SK-N-SH treated with all-trans-retinoic acid at 6 μM for 48 hours (cell line): ENCODE measurements around the gene ACTL10.

ENCODE experiments used
- ARNTL ChIP-seq: fragments of 450-650 bp; formaldehyde crosslinking; IDR thresholded peaks from 2 replicates; pipeline ENCODE4 v1.5.0; 2020; ENCODE audit warnings: low read depth, mild to moderate bottlenecking, moderate library complexity, borderline replicate concordance
- BACH2 ChIP-seq: fragments of 250-450 bp; sonication (Bioruptor Pico); IDR thresholded peaks from 2 replicates; pipeline ENCODE4 v1.9.0; 2021; ENCODE audit warnings: mild to moderate bottlenecking, borderline replicate concordance
- CSDC2 ChIP-seq: fragments of 250-450 bp; sonication (Bioruptor Pico); IDR thresholded peaks from 2 replicates; pipeline ENCODE4 v1.5.0; 2020; ENCODE audit warnings: mild to moderate bottlenecking, moderate library complexity
- RARB ChIP-seq: fragments of 250-450 bp; sonication (Bioruptor Pico); IDR thresholded peaks from 2 replicates; pipeline ENCODE4 v1.8.0; 2021; ENCODE audit warnings: mild to moderate bottlenecking, moderate library complexity
- SNAI2 ChIP-seq: fragments of 250-450 bp; sonication (Bioruptor Pico); IDR thresholded peaks from 2 replicates; pipeline ENCODE4 v1.5.0; 2020; ENCODE audit warnings: mild to moderate bottlenecking, moderate library complexity
- TOX ChIP-seq: fragments of 250-450 bp; sonication (Bioruptor Pico); IDR thresholded peaks from 2 replicates; pipeline ENCODE4 v1.8.0; 2021; ENCODE audit warnings: mild to moderate bottlenecking, moderate library complexity, borderline replicate concordance
- ZC3H10 ChIP-seq: fragments of 250-450 bp; sonication (Bioruptor Pico); IDR thresholded peaks from 2 replicates; pipeline ENCODE4 v1.5.1; 2021; ENCODE audit warnings: mild to moderate bottlenecking, moderate library complexity
- ZFP30 ChIP-seq: fragments of 450-650 bp; formaldehyde crosslinking; IDR thresholded peaks from 2 replicates; pipeline ENCODE4 v1.5.0; 2022; ENCODE audit warnings: mild to moderate bottlenecking, moderate library complexity
- ZNF565 ChIP-seq: fragments of 450-650 bp; formaldehyde crosslinking; conservative IDR thresholded peaks from 2 replicates; pipeline ENCODE4 v1.5.0; 2020; ENCODE audit warnings: low read depth, mild to moderate bottlenecking, moderate library complexity
- TF ChIP-seq, protein P1 (sequence below): fragments of 250-450 bp; sonication (Bioruptor Pico); IDR thresholded peaks from 2 replicates; pipeline ENCODE4 v1.8.0; 2020; ENCODE audit warnings: mild to moderate bottlenecking, moderate library complexity, borderline replicate concordance
- TF ChIP-seq, protein P2 (sequence below): fragments of 250-450 bp; sonication (Bioruptor Pico); IDR thresholded peaks from 2 replicates; pipeline ENCODE4 v1.5.1; 2020; ENCODE audit warnings: low read depth, mild to moderate bottlenecking, moderate library complexity

DNA sequence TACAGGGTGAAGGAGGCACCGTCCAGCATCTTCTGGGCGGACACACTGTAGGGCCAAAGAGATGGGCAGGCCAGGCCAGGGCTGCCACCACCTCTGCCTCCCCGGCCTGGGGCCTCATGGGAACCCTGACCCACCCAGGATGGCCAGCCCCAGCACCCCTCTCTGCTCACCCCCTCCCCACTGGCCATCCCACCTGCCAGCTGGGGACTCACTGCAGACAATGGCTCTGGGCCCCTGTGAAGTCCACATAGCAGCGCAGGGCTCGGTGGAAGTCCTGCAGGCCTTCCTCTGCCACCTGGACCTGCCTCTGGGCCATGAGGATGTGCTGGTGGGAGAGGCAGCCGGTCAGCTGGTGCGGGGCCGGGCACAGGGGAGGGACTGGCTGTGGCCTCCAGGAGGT lies 8.2 kb upstream of the ACTL10 start:
- TF ChIP-seq RARB (no peak), ZC3H10 (CRISPR knock-in tag) (no peak), ARNTL (CRISPR knock-in tag) (no peak), ZFP30 (CRISPR knock-in tag) (no peak), TOX (CRISPR knock-in tag) (no peak), ZNF565 (CRISPR knock-in tag) (no peak), SNAI2 (no peak), BACH2 (CRISPR knock-in tag) (no peak), CSDC2 (CRISPR knock-in tag) (no peak)
- TF ChIP-seq, protein P1, sequence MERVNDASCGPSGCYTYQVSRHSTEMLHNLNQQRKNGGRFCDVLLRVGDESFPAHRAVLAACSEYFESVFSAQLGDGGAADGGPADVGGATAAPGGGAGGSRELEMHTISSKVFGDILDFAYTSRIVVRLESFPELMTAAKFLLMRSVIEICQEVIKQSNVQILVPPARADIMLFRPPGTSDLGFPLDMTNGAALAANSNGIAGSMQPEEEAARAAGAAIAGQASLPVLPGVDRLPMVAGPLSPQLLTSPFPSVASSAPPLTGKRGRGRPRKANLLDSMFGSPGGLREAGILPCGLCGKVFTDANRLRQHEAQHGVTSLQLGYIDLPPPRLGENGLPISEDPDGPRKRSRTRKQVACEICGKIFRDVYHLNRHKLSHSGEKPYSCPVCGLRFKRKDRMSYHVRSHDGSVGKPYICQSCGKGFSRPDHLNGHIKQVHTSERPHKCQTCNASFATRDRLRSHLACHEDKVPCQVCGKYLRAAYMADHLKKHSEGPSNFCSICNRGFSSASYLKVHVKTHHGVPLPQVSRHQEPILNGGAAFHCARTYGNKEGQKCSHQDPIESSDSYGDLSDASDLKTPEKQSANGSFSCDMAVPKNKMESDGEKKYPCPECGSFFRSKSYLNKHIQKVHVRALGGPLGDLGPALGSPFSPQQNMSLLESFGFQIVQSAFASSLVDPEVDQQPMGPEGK = no peak
- TF ChIP-seq, protein P2, sequence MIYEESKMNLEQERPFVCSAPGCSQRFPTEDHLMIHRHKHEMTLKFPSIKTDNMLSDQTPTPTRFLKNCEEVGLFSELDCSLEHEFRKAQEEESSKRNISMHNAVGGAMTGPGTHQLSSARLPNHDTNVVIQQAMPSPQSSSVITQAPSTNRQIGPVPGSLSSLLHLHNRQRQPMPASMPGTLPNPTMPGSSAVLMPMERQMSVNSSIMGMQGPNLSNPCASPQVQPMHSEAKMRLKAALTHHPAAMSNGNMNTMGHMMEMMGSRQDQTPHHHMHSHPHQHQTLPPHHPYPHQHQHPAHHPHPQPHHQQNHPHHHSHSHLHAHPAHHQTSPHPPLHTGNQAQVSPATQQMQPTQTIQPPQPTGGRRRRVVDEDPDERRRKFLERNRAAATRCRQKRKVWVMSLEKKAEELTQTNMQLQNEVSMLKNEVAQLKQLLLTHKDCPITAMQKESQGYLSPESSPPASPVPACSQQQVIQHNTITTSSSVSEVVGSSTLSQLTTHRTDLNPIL = no peak
